Mucosa of rectum (tissue), 2 donors: Measurements from ENCODE around the gene UHMK1.
A peak's percentile ranks its signal among the peaks of the same experiment; 100 is the strongest.
"Not testable (repeated sequence)": the region's sequence is repeated elsewhere in the genome, so short reads cannot be mapped to it uniquely, and the experiment has no call there.

Experiments used
- H3K27ac ChIP-seq, 2 donors: one replicate each; pipeline ENCODE4 v1.7.0; 2013; ENCODE audit warnings: inconsistent platforms in 2 of 2, low read depth in 2 of 2, low read length in 2 of 2
- H3K27me3 ChIP-seq, 2 donors: one replicate each; pipeline ENCODE4 v1.7.0; 2013; ENCODE audit warnings: low read length in 2 of 2; ENCODE audit not compliant: control insufficient read depth in 2 of 2, insufficient read depth in 2 of 2
- H3K36me3 ChIP-seq, 2 donors: one replicate each; pipeline ENCODE4 v1.7.0; 2013; ENCODE audit warnings: low read length in 2 of 2; ENCODE audit not compliant: control insufficient read depth in 2 of 2, insufficient read depth in 2 of 2
- H3K4me1 ChIP-seq, 2 donors: one replicate each; pipeline ENCODE4 v1.7.0; 2013; ENCODE audit warnings: low read length in 2 of 2, mild to moderate bottlenecking in 1 of 2; ENCODE audit not compliant: control insufficient read depth in 2 of 2, insufficient read depth in 2 of 2
- H3K4me3 ChIP-seq, 2 donors: one replicate each; pipeline ENCODE4 v1.7.0; 2013; ENCODE audit warnings: low read length in 2 of 2
- H3K9ac ChIP-seq, 2 donors: one replicate each; pipeline ENCODE4 v1.7.0; 2013; ENCODE audit warnings: low read length in 2 of 2, low read depth in 1 of 2, mild to moderate bottlenecking in 1 of 2
- H3K9me3 ChIP-seq, 2 donors: one replicate each; pipeline ENCODE4 v1.7.0; 2013; ENCODE audit warnings: low read length in 2 of 2; ENCODE audit not compliant: control insufficient read depth in 2 of 2
- donor health status: healthy.
- donor health status: Normal muscosa, but diverticular disease.

Gene UHMK1

GRCh38 chr1:162561616-162562469, 64.2 kb downstream of the UHMK1 start, which contains the start of gene UAP1:
UAP1 (plus strand) TSS chr1:162561722; CDS start chr1:162566069, 4,347 bp downstream.
- Histone ChIP-seq H3K36me3 (peaks cover 8 to 9% of the 10 kb centered on the region in 2 donors), H3K9me3 (no peaks in the 10 kb centered on the region), H3K27ac (peak within 1 kb of the TSS; percentile 98 to 99), H3K4me3 (peak within 1 kb of the TSS; percentile 90 to 92), H3K27me3 (no peaks in the 10 kb centered on the region), H3K9ac (peak within 1 kb of the TSS; percentile 91 to 100), H3K4me1 (peaks cover 10 to 32% of the 10 kb centered on the region in 2 donors)

- peak overlapping the region; percentile 91 to 100 for H3K9ac ChIP-seq
- peak overlapping the region; percentile 98 to 99 for H3K27ac ChIP-seq
- no peaks in the 10 kb centered on the region for H3K27me3 ChIP-seq
- no peaks in the 10 kb centered on the region for H3K9me3 ChIP-seq
- H3K4me1 ChIP-seq: peaks cover 10 to 35% of the 10 kb centered on the region in 2 donors
- H3K36me3 ChIP-seq: peaks cover 14 to 15% of the 10 kb centered on the region in 2 donors
- H3K4me3 ChIP-seq: peak overlapping the region; percentile 90 to 92
Observed at GRCh38 chr1:162562470-162562828, 64.8 kb downstream of the UHMK1 start.

DNA sequence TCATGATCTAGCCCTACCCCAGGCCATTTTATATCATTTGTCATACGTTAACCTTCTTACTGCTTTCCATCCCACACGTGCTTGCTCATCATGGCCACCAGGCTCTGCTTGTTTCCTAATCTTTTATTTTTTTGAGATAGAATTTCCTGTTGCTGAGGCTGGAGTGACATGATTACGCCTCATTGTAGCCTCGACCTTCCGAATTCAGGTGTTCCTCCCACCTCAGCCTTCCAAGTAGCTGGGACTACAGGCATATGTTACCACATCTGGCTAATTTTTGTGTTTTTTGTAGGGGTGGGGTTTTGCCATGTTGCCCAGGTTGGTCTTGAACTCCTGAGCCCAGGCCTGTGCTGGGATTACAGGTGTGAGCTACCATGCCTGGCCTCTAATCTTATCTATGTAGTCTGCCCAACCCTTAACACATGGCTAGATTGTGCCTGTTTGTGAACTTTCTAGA, 67.2 kb downstream of the UHMK1 start:
- Histone ChIP-seq H3K9me3 (no peaks in the 10 kb centered on the region), H3K4me3 (peak overlapping the region; percentile 19 to 53), H3K27ac (no peak overlapping the region), H3K4me1 (peaks cover 16 to 50% of the 10 kb centered on the region in 2 donors), H3K36me3 (peaks cover 16 to 21% of the 10 kb centered on the region in 2 donors), H3K27me3 (no peaks in the 10 kb centered on the region), H3K9ac (no peak overlapping the region)

DNA sequence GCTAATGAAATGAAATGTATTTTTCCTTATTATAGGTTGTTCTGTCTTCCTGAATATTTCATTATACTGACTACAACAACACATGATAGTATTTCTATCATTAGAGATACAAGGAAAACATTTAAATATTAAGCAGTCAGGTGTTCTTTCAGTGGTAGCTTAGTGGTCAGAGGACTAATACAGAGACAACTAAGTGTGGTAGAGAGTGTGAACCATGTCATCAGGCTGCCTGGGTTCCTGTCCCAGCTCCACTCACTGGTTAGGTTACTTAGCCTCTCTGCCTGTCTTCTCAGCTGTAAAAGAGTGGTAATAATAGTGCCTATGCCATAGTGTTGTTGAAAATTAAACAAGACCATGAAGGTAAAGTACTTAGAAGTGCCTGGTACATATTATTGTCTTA, 67.8 kb downstream of the UHMK1 start:
- H3K4me3 ChIP-seq: peak overlapping the region; percentile 30 to 53
- H3K4me1 ChIP-seq: peaks cover 16 to 49% of the 10 kb centered on the region in 2 donors
- no peaks in the 10 kb centered on the region for H3K9me3 ChIP-seq
- H3K27me3 ChIP-seq: no peaks in the 10 kb centered on the region
- no peak overlapping the region for H3K27ac ChIP-seq
- no peak overlapping the region for H3K9ac ChIP-seq
- H3K36me3 ChIP-seq: peaks cover 16 to 21% of the 10 kb centered on the region in 2 donors

- Histone ChIP-seq H3K9ac (no peak overlapping the region), H3K4me1 (peaks cover 20 to 56% of the 10 kb centered on the region in 2 donors), H3K9me3 (no peaks in the 10 kb centered on the region), H3K27me3 (no peaks in the 10 kb centered on the region), H3K4me3 (no peak overlapping the region), H3K36me3 (peaks cover 16 to 21% of the 10 kb centered on the region in 2 donors), H3K27ac (no peak overlapping the region)
Observed at GRCh38 chr1:162566870-162567269, 69.3 kb downstream of the UHMK1 start.

GRCh38 chr1:162568802-162569201, 71.2 kb downstream of the UHMK1 start:
- H3K27ac ChIP-seq: peak overlapping the region; percentile 75 to 85
- H3K36me3 ChIP-seq: peaks cover 16 to 21% of the 10 kb centered on the region in 2 donors
- H3K27me3 ChIP-seq: no peaks in the 10 kb centered on the region
- peaks cover 27 to 58% of the 10 kb centered on the region in 2 donors for H3K4me1 ChIP-seq
- H3K4me3 ChIP-seq: peak overlapping the region in 1 of 2 donors; percentile 50
- H3K9me3 ChIP-seq: no peaks in the 10 kb centered on the region
- H3K9ac ChIP-seq: peak overlapping the region in 1 of 2 donors; percentile 20

DNA sequence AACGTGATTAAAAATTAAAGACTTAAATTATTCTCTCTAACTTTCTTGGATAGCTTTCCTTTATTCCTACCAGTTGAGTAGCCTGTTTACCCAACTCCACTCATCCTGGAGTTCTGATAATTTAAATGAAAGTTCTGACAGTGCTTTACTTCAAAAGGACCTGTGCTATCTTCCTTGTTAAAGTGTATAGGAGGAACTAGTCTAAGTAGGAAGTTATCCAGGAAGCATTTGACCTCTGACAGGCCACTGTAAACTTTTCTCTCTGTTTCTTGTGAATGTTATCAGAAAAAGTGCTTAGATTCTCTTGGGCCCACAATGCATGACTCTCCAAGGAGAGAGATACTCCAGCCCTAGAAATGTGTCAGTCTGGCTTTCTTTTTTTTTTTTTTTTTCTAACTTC, 73.1 kb downstream of the UHMK1 start:
- Histone ChIP-seq H3K9ac (no peak overlapping the region), H3K27ac (peak overlapping the region in 1 of 2 donors; percentile 47), H3K4me1 (peaks cover 27 to 47% of the 10 kb centered on the region in 2 donors), H3K36me3 (peaks cover 16 to 18% of the 10 kb centered on the region in 2 donors), H3K9me3 (no peaks in the 10 kb centered on the region), H3K4me3 (no peak overlapping the region), H3K27me3 (no peaks in the 10 kb centered on the region)

DNA sequence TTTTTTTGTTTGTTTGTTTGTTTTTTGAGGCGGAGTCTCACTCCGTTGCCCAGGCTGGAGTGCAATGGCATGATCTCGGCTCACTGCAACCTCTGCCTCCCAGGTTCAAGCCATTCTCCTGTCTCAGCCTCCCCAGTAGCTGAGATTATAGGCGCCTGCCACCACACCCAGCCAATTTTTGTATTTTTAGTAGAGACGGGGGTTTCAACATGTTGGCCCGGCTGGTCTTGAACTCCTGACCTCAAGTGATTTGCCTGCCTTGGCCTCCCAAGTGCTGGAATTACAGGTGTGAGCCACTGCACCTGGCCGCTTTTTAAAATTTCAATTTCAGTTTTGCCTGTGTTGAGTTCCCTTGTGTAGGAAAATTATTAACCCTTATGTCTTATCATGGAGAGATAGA, 73.5 kb downstream of the UHMK1 start:
- Histone ChIP-seq H3K4me1 (peaks cover 27 to 47% of the 10 kb centered on the region in 2 donors), H3K27ac (peak overlapping the region in 1 of 2 donors; percentile 47)

DNA sequence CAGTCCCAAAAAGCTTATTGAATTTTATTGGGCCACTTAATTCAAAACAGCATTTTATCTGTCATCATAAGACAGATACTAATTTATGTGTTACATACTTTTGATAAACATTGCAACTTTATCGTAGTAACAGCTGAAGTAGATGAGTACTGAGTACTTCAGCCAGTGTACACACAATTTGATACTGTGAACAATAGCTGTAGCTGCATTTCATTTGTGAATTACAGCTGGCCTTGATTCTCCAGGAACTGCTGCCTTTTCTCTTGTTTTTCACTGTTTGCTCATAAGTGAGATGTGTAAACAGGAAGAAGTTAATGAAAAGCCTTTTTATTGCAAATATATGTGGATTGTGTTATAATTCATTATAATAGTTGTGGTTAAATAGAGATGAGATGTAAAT, 74.1 kb downstream of the UHMK1 start:
- peak overlapping the region in 1 of 2 donors; percentile 35 for H3K27ac ChIP-seq
- peak overlapping the region in 1 of 2 donors; percentile 5 for H3K4me3 ChIP-seq
- H3K4me1 ChIP-seq: peaks cover 27 to 46% of the 10 kb centered on the region in 2 donors

More for the DNA sequence above, 73.5 kb downstream of the UHMK1 start:
- not testable (repeated sequence) for H3K9me3 ChIP-seq, H3K9ac ChIP-seq, H3K27me3 ChIP-seq
- Histone ChIP-seq H3K36me3 (peaks cover 13 to 16% of the 10 kb centered on the region in 2 donors), H3K4me3 (peak overlapping the region in 1 of 2 donors; percentile 5)

GRCh38 chr1:162573136-162573535, 75.5 kb downstream of the UHMK1 start:
- Histone ChIP-seq H3K4me3 (no peak overlapping the region), H3K27ac (no peak overlapping the region), H3K9me3 (no peaks in the 10 kb centered on the region), H3K9ac (no peak overlapping the region), H3K27me3 (no peaks in the 10 kb centered on the region), H3K36me3 (peaks cover 10 to 13% of the 10 kb centered on the region in 2 donors), H3K4me1 (peaks cover 27 to 40% of the 10 kb centered on the region in 2 donors)

More for the DNA sequence above, 74.1 kb downstream of the UHMK1 start:
- Histone ChIP-seq H3K36me3 (peaks cover 13 to 14% of the 10 kb centered on the region in 2 donors), H3K9me3 (no peaks in the 10 kb centered on the region), H3K9ac (no peak overlapping the region), H3K27me3 (no peaks in the 10 kb centered on the region)
